Left renal pelvis (tissue), 4 donors: ENCODE measurements around the gene AUH. TPM values are rescaled to one million over a fixed set of nuclear protein-coding genes. Genes with fewer than 3 reads are reported as not detected.

Experiments
- DNase-seq, 4 donors: peaks; one replicate each; pipeline ENCODE4 v3.0.0-alpha.2; 2013; ENCODE audit warnings: low read depth in 4 of 4, low spot score in 3 of 4
- polyA plus RNA-seq, 4 donors: library from polyadenylated mRNA; unstranded; fragments of 120-200 nt; gene quantifications; one replicate each; pipeline ENCODE4 v1.2.1, GENCODE V29; 2013; ENCODE audit not compliant: insufficient read length in 4 of 4

Gene AUH
- polyA plus RNA-seq, 4 donors, result 22.5 to 53.1 (median 43.3) TPM

DNA sequence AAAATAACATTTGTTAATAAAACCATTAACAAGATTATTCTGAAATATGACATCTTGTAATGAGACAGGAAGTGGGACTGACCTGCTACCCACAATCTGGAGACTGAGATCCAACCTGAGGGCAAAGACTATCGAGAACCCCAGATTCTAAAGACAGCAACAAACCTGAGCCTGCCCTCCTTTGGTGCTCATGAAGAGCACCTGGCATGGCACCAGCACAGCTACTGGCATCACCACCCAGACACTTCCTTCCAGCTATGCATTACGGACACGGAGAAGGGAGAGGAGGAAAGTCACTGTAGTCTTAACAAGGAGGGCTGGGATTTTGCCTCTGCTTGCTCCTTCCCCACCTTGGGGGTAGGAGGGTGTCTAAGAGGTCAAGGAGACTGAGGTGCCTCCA lies 105.5 kb downstream of the AUH start:
- DNase-seq, result no peak

DNA sequence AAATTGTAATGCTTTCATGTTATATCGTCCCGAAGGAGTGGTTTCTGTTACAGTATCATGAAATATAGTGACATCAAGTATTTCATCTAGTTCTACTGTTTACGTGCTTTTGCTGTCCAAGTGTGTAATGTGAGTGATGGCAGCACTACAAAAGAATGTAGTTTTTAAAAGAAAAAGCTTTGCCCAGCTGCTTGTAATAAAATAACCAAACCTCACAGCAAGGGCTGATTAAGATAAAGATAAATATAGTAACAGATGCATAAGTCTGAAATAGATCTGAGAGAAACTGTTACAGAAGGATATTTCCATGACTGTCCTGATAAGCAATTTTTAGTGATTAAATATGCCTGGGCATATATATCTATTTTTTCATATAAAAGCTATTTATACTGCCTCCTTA lies 106.4 kb downstream of the AUH start:
- DNase-seq, result no peak

DNA sequence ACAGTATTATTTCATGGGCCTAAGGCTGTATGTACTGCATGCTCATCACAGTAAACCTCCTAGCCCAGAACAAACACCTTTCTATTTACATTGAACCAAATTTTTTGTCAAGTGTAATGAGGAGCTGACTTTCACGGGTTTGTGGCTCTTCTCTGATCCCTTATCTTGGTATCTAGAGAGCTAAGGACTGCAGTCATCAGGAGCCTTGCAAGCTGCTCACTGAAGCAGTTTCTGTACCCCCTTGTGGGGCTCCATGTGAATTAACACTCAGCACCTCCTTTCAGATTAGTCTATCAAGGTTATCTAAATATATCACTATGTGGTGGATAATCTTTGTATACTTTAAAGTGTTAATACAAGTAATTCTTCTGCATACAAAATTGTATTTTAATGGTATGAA lies 108.2 kb downstream of the AUH start:
- DNase-seq, result no peak

DNA sequence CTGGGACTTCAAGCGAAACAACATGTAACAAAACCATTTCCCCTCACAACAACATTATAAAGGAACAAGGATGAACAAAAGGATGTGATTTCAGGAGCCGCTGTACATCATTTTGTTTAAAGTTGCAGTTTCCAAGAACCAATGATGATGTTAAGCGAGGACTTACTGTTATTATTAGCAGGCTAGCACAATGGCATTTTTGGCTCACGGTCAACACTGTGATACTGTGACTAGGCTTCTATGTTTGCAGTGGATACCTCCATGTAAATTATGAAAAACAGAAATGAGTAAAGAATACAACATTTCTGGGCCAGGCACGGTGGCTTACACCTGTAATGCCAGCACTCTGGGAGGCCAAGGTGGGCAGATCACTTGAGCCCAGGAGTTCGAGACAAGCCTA lies 113.0 kb downstream of the AUH start:
- DNase-seq, result no peak

DNA sequence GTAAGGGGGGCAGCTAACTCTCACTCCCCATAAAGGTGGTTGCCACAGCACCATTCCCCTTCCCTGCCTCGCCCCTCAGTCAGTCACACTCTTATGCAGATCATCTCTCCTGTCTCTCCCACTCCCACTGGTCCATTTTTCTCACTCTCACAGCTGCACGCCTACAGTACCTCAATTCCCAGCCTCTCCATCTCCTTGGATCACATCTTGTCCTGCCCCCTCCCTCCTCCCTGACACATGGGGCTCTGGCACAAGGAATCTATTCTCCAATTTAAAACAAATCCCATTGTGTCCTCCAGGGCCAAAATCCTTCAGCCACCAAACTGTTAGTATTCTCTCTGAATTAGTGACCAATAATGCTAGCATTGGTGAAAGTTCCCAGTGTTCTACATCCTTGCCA lies 114.4 kb downstream of the AUH start:
- DNase-seq, result no peak

DNA sequence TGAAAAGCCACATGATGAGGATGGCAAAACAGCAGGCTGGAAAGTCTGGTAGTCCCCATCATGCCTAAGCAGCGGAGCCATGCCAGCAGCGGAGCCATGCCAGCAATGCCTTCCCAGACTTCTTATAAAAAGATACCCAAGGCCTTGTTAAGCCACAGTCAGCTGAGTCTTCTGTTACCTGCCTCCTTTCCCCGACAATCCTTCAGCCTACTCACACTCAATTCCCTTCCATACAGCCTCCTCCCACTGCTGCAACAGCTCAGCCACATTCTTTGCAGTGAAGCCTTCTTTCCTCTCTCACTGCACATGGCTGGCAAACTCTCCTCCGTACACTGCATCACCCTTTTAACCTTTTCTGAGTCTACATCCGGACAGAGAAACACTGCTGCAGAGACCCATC lies 114.9 kb downstream of the AUH start:
- no peak for DNase-seq

DNA sequence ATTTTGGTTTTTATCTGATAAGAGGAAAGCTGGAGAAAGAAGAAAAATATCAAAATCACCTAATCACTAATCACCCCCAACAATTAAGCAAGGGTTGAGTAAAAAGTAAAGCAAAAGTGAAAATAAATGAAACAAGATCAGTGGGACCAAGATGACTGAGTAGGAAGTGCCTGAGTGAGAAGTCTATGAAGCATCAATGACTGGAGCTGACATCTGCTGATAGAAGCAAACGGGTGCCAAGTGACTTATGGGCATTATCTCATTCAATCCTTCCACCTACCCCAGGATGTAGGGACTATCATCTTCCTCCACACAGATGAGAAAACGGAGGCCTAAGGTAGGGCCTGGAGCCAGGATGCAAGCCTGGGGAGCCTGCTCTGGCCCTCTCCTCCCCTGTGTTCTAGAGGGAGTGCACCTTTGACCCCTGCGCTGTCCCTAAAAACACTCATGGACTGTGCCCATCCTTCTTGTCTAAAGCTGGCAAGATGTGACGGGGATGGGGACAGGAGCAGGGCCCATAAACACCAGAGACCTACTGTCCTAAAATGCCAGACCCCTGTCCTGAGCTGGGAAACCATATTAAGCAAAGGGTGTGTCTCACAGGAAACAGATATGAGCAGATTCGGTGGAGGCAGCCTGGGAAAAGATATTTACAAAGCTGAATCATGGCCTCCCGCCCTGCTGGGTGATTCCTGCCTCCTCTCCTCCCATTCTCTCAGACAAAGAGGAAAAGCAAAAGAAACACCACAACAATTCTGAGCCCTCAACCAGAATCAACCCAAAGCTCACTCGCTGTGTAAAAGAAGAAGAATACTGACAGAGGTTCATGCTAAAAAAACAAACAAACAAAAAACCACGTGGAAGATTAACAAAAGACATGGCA lies 116.0 kb downstream of the AUH start:
- no peak for DNase-seq

DNA sequence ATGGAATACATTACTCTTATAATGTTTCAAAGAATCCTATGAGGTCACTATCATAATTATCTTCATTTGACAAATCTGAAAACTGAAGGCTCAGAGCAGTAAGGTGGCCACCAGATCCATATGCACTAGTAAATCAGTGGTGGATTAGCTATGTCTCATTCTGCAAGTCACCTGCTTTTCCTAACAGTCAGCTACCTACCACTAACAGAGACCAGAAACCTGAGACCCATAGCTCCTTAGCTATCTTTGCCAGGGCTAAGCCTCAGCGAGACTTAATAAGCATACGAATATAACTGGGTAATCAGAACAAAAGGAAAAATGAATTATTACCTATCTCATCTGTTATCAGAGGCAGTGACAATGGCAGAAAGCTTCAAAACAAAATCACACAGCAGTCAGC lies 118.7 kb downstream of the AUH start:
- DNase-seq, result no peak

DNA sequence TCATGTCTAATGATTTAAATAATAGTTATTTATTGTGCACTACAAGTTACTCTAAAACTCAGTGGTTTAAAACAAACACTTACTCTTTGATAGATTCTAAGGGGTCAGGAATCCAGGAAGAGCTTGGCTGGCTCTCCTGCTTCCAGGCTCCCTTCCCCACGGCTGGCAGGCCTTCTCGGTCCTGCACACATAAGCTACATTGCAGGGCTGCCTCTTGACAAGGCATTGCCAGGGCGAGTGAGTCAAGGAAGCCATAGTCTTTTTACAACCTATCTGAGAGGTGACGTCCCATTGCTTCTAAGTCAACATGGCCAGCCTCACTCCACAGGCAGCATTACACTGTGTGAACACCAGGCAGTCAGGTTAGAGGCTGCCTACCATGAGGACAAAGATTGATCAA lies 119.8 kb downstream of the AUH start:
- DNase-seq, result no peak

DNA sequence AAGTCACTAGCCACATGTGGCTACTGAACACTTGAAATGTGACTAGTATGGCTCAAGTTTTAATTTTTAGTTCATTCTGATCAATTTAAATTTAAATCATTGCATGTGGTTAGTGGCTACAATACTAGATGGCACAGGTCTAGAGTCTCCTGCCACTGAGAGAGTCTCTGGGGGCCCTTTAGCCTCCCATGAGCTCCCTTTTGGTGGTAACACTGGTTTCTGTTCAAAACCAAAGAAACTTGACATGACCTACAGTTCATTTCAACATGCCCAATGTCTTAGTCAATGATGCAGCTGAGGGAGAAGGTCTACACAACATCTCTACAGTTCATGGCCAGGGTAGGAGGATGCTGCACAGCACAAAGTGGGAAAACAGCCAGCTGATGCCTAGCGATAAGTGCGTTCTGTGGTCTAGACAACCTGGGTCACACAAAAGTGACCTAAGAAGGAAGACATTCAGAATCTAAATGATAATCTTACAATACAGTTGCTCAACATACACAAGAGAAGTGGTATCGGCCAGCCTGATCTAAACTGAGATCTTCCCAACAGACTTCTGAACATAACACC lies 121.0 kb downstream of the AUH start:
- no peak for DNase-seq

DNA sequence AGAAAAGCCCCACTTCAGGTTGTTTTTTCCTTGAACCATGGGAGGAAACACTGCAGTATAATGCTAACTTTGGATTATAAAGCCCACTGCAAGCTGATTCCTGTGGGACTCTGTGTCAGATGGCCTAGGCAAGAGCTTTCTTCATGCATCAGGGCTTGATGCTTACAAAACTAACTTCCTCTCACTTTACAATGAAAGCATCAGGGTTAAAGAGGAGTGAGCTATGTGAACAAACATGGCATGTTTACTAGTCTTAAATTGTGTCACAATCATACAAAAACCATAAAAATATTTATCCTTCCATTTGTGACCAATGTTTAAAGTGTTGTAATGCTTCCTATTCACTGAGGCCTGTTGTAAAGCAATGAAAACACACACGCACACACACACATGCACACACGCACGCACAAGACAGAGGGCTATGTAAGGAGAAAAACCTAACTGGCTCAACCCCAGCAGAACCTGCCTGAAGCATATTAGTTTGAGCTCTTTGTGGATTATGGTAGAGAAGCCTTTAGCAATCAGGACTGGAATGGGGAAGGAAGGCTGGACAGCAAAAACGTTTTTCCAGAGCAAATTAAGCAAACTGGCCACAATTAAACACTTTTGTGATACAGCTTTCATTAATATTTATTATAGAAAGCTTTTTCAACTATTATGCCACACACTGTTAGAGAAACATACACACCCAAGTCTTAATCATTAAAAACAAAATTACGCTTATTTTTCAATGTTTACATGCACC lies 122.2 kb downstream of the AUH start:
- DNase-seq, result no peak

DNA sequence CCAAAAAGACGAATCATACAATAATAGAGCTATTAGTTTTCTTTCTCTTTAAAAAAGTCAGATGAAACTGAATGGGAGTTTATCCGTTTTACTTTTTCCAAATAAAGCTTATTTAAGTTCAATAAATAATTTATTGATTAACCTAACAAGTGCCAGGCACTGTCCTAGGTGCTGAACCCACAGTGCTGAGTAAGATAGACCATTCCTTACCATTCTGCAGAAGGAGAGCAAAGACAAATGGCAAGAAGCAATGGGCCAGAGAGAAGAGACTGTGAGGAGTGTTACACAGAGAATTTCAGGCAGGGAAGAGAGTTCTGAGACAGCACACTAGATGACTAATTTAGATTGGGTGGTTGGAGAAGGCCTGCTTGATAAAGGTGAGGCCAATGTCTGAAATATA lies 127.2 kb downstream of the AUH start:
- DNase-seq, result no peak

DNA sequence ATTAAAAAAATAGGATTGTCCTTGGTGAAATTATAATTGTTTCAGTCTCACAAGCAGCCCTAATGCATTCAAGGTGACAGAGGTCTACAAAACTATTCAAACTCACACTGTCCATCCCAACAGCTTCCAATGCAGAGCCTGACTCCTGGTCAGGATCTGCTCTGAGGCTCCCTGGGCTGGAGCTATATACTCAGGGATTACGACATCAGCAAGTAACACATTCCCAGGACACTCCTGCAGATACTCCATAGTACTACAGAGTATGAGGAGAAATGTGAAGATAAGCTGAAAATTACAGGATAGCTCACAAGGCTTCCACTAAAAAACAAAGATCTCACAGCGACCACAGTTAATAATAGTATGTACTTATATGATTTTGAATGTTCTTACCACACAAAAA lies 130.1 kb downstream of the AUH start:
- DNase-seq, result no peak

DNA sequence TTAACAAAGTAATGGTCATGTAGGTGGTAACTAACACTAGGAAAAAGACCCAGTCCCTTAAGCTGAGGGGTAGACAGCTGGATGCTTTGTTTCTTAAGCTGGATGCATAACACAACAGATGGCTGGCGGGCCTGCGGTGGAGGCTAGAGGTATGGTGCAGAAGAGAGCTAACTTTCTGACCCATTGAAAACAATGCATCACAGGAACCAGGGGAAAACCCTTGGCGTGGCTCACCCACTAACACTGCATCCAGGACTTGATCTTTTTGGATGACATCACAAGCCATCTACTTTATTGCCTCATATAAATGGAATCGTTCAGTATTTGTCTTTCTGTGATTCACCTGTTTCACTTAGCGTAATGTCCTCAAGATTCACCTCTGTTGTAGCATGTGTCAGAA lies 138.7 kb downstream of the AUH start:
- no peak for DNase-seq

DNA sequence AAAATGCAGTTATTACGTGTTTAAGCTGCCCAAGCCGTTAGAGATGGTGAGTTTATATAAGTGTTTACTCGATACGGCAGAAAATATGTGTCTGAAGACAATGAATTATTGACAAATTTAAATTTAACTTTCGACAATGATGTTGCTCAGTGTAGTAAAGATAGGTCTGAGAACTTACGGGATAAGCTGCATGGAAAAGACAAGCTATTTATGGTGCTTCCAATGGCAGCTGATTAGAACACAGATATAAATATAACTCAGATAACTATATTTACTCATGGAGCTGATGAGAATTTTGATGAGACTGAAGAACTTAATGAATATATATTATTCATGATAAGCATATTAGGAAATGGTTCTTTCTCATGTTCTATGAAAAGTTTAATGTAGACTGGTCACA lies 139.3 kb downstream of the AUH start:
- no peak for DNase-seq

DNA sequence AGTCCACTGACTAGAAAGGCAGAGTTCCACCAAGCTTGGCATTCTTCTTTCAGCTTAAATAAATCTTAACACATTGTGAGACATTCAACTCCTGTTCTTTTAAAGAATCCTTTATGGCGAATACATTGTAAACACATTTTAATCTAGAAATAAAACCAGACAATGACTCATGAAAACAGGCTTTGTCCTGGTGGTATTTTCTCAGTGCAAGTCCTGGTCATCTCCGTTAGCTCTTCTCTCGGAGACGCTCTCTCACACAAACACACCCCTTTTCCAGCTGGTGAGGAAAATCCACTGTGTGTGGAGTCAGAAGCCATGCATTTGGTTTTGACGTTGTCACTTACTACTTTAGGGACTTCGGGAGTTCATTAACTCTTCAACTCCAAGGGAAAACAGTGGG lies 140.4 kb downstream of the AUH start:
- no peak for DNase-seq

DNA sequence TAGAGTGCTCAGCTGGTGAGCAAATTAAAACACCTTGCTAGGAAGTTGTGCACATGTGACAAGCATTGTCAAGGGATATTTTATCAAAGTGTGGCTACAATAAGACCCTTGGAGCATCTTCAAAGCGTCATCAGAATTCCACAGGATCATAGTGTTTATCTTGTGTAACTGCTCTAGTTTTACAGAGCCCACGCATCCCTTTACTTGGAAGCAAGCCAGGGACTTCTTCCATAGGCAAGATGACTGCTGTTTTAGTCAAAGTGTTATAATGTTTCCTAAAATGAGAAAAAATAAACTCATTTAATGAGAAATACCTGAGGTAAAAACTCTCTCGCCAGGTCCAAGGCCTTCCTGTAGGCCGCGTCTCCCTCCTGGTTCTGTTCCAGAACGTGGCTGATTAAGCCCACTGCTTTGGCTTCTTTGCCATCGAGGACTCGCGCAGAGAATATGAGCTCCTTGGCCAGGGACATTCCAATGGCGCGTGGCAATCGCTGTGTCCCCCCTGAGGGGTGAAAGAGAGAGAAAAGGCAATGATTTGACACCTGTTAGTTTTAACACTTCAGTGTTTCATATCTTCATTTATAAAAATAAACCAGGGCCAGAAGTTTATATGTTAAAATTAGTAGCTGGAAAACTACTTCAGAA lies 141.1 kb downstream of the AUH start:
- no peak for DNase-seq

DNA sequence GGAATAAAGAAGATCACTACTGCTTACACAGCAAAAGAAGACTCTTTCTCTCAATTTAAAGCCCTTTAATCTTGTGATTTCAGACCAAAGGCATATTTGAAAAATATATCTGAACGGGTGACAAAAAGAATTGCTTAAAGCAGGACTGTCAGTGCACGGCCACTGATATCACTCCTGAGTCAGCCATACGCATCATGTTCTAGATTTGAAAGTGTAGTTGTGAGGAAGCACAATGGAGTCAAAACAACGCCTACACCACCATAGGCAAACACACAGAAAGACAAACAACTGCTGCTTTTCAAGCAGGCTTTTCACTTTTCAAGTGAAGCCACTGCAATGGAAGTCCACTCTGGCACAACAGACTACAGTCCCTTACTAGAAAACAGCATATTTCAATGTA lies 141.7 kb downstream of the AUH start:
- no peak for DNase-seq

DNA sequence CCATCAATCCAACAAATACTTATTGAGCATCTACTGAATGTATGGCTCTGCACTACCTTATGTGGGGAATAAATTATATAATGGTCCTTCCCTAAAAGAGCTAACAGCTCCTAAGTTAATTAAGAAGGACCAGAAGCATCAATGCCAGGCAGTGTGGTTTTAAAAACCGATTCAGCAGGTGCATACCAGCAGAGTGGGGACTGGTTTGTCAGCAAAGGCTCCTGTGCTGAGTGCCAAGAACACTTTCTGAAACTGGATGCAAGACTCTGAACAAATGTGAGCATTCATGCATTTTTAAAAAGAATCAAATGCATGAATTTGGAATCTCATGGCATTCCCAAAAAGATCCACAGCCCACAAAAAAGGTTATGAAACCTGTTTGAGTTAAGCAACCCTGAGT lies 142.2 kb downstream of the AUH start:
- no peak for DNase-seq

DNA sequence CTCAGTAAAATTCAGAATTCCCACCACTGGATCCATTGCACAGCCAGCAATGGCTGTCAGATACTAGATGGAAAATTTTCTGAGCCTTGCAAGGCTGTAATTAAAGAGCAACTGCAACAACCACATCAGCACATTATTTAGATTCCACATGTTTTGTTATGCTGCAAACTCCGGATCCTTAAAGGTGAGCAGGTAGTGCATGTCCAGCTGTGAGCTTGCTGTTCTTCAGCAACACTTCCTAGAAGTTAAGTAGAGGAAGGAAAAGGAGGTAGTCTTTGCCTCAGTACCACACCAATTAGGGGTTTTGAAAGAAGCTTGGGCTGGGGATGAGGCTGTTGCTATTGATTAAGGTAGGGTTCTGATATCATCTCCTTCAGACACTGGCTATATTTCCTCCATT lies 144.3 kb downstream of the AUH start:
- no peak for DNase-seq

DNA sequence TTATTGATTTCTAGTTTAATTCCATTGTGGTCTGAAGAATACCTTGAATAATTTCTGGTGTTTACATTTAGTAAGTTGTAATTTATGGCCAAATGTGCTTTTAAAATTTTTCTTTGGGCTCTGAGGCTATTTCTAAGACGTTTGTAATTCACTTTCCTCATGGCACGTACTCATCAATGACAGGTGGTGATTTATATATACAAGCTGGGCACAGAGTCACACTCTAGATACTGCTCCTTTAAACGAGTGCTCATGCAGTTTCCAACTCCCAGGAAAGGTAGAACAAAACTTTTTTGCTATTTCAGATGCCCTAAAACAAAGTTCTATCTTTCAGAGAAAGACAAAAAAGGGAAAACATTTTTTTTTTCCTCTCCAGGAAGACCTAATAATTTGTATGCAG lies 146.9 kb downstream of the AUH start:
- DNase-seq, result no peak
